Measurements from ENCODE around the gene DYNLL1. TPM values are rescaled to one million over a fixed set of nuclear protein-coding genes. Genes with fewer than 3 reads are reported as not detected.
A peak's percentile ranks its signal among the peaks of the same experiment; 100 is the strongest.

Gene DYNLL1
- total and polyA plus RNA-seq, 2 of the 13 experiments (the other 11 are each of a cell fraction or from before 2014, with no cell fraction given): 271 to 294 TPM

DNA sequence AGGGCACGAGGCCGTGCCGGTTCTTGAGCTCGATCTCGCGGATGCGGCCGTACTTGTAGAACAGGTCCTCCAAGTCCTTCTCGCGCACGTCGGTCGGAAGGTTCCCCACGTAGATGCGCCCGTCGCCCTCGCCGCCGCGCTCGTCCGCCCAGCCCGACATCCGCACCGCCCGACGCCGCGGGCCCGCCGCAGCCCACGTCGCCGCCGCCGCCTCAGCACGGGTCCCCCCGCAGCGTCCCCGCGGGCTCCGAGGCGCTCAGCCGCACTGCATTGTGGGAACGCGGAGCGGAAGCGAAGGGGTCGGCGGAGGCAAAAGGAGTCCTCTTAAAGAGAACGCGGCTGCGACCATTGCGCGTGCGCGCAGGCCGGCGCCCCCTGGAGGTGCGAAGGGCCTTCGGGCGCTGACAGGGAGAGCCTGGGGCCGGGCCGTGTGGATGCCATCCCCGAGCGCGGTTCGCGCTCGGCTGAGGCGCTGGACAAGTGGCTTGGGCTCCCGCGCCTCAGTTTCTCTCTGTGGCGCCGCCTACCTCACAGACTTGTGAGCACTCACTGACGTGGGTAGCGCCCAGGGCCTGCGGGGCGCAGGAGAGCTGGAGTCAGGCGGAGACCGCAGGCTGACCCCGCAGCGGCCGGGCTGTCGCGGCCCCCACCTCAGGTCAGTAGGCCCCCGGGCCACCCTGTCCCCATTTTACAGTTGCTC is 26.3 kb upstream of the DYNLL1 start, which contains the start of gene SRSF9 (continued):
- TF ChIP-seq SOX6 (IDR thresholded peaks at IDR 0.05): no peak
- peak; percentile 39 for TF ChIP-seq SOX6 (CRISPR knock-in tag; IDR thresholded peaks at IDR 0.05)
- TF ChIP-seq FOXC1 (CRISPR knock-in tag; IDR thresholded peaks at IDR 0.05; ENCODE audit: borderline replicate concordance): peak; percentile 61; the same call in 1 of the 2 replicates
- peak; percentile 69; the same call in 1 of the 2 replicates for TF ChIP-seq SMAD1 (CRISPR knock-in tag; IDR thresholded peaks at IDR 0.05; ENCODE audit: borderline replicate concordance, low read depth)
- peak; percentile 84 for TF ChIP-seq ZFY (CRISPR knock-in tag; IDR thresholded peaks at IDR 0.05)
- peak; percentile 58; the same call in 1 of the 2 replicates for TF ChIP-seq ZSCAN12 (CRISPR knock-in tag; IDR thresholded peaks at IDR 0.05)
- TF ChIP-seq ZEB1 (IDR thresholded peaks at IDR 0.05; ENCODE audit: insufficient replicate concordance, low read depth): peak; percentile 54
- TF ChIP-seq ATF1 (CRISPR knock-in tag; IDR thresholded peaks at IDR 0.05): no peak
- no peak for TF ChIP-seq PCBP1 (IDR thresholded peaks at IDR 0.05; ENCODE audit: borderline replicate concordance, low read depth, low read length)
- TF ChIP-seq BRD4 (CRISPR knock-in tag; IDR thresholded peaks at IDR 0.05): no peak
- no peak; the same call in 1 of the 2 replicates for TF ChIP-seq ZNF724P (CRISPR knock-in tag; IDR thresholded peaks at IDR 0.05; ENCODE audit: borderline replicate concordance)
- peak; percentile 84 for TF ChIP-seq ZNF329 (CRISPR knock-in tag; IDR thresholded peaks at IDR 0.05; ENCODE audit: low read depth)
- no peak for TF ChIP-seq ZNF589 (CRISPR knock-in tag; conservative IDR thresholded peaks at IDR 0.05)
- TF ChIP-seq, protein P1, sequence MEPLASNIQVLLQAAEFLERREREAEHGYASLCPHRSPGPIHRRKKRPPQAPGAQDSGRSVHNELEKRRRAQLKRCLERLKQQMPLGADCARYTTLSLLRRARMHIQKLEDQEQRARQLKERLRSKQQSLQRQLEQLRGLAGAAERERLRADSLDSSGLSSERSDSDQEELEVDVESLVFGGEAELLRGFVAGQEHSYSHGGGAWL (CRISPR knock-in tag; IDR thresholded peaks at IDR 0.05): 0 out of 2 replicates have a peak, but pooled peaks have one; percentile 46
- no peak; the same call in 1 of the 2 replicates for TF ChIP-seq ZNF3 (CRISPR knock-in tag; IDR thresholded peaks at IDR 0.05)
- peak; percentile 64; the same call in 1 of the 2 replicates for TF ChIP-seq CHD2 (IDR thresholded peaks at IDR 0.05; ENCODE audit: low read depth, low read length)
- no peak for TF ChIP-seq ZNF121 (CRISPR knock-in tag; IDR thresholded peaks at IDR 0.05)
- no peak for TF ChIP-seq ZNF12 (CRISPR knock-in tag; IDR thresholded peaks at IDR 0.05)
- TF ChIP-seq ZNF441 (CRISPR knock-in tag; IDR thresholded peaks at IDR 0.05; ENCODE audit: borderline replicate concordance): 0 out of 2 replicates have a peak, but pooled peaks have one; percentile 9
- no peak for TF ChIP-seq ZBTB1 (CRISPR knock-in tag; IDR thresholded peaks at IDR 0.05; ENCODE audit: borderline replicate concordance)
- no peak for TF ChIP-seq ZFP36 (IDR thresholded peaks at IDR 0.05; ENCODE audit: borderline replicate concordance, low read depth, low read length, partially characterized antibody)
- peak; percentile 68 for TF ChIP-seq ZNF709 (CRISPR knock-in tag; IDR thresholded peaks at IDR 0.05)
- TF ChIP-seq RCOR2 (CRISPR knock-in tag; IDR thresholded peaks at IDR 0.05): no peak
- no peak for TF ChIP-seq ZSCAN29 (CRISPR knock-in tag; conservative IDR thresholded peaks at IDR 0.05)
- TF ChIP-seq MTA3 (CRISPR knock-in tag; IDR thresholded peaks at IDR 0.05): no peak
- TF ChIP-seq, protein P2, sequence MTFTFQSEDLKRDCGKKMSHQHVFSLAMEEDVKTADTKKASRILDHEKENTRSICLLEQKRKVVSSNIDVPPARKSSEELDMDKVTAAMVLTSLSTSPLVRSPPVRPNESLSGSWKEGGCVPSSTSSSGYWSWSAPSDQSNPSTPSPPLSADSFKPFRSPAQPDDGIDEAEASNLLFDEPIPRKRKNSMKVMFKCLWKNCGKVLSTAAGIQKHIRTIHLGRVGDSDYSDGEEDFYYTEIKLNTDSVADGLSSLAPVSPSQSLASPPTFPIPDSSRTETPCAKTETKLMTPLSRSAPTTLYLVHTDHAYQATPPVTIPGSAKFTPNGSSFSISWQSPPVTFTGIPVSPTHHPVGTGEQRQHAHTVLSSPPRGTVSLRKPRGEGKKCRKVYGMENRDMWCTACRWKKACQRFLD (CRISPR knock-in tag; IDR thresholded peaks at IDR 0.05; ENCODE audit: borderline replicate concordance): no peak
- no peak; the same call in none of the 2 replicates for TF ChIP-seq MXD1 (CRISPR knock-in tag; IDR thresholded peaks at IDR 0.05)
- no peak for TF ChIP-seq RNF219 (CRISPR knock-in tag; IDR thresholded peaks at IDR 0.05)
- no peak for TF ChIP-seq PHB2 (IDR thresholded peaks at IDR 0.05; ENCODE audit: partially characterized antibody)
